ENCODE measurements around the gene KCNQ1.

Gene KCNQ1

DNA sequence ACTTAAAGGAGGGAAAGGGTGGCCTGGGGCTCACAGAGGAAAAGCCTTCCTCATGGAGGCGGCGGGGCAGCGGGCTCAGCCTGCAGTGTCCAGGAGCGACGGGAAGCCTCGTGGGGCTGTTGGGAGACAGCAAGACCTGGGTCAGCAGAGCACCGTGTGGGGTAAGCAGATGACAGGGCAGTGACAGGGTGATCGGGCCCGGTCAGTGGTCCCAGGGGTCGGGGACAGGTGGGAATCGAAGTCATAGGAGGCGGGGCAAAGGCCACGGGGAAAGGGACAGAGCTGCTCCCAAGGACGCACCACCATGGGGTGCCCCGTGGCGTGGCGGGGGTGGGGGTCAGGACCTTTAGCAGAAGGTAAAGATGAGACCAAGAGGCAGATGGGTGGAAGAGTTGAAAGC, 390.9 kb downstream of the KCNQ1 start:
- H3K27ac ChIP-seq (ENCODE audit: low read depth, low read length, severe bottlenecking), result no peak overlapping the region
- no peaks in the 10 kb centered on the region for H3K36me3 ChIP-seq (ENCODE audit: control insufficient read depth, insufficient read depth, low read length)
- H3K4me1 ChIP-seq (ENCODE audit: control insufficient read depth, insufficient read depth, low read length, poor library complexity, severe bottlenecking), result peaks cover 29% of the 10 kb centered on the region
- WGBS, 2 experiments (ENCODE audit: insufficient coverage in 2 of 2), result 86 to 92% methylated on average over 15 to 17 of the region's 17 CpGs
- H3K4me3 ChIP-seq (ENCODE audit: extremely low read depth, insufficient read depth, low read length, poor library complexity, severe bottlenecking), result no peak overlapping the region
- no peaks in the 10 kb centered on the region for H3K9me3 ChIP-seq (ENCODE audit: control insufficient read depth, low read length)

DNA sequence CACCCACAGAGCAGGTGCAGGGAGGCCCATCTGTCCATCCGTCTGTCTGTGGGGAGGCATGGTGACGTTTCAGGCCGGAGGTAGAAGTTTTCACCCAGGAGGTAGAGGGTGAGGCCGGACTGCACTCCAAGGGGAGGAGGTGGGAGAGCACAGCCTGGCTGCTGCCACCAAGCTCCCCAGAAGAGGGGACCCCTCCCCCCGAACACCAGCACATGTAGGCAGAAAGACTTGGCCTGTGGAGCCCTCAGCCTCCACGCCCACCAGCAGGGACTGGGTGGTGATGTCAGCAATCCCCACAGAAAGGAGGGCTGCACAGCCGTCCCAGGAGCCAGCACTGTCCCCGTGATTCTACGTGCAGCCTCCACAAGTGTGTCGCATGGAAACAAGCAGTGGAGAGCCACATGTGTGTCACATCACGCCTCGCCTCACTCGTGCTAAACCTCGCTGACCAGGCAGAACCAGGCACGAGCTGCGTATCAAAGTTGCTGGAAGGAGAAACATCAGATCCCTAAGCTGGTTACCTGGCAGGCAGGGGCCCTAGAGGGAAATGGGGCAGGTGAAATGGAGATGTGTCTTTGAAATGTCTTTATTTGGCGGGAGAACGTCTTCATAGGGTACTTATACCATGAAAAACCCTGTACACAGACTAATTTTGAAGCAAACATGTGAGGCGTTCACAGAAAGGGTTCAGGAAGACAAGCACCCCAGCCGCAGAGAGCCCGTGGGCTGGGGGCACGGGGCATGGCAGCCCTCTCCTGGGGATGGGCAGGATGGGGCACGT, 391.7 kb downstream of the KCNQ1 start:
- no peaks in the 10 kb centered on the region for H3K36me3 ChIP-seq (ENCODE audit: control insufficient read depth, insufficient read depth, low read length)
- no peaks in the 10 kb centered on the region for H3K9me3 ChIP-seq (ENCODE audit: control insufficient read depth, low read length)
- 85 to 89% methylated on average over 16 to 21 of the region's 23 CpGs for WGBS, 2 experiments (ENCODE audit: insufficient coverage in 2 of 2)
- H3K27ac ChIP-seq (ENCODE audit: low read depth, low read length, severe bottlenecking), result no peak overlapping the region
- H3K4me3 ChIP-seq (ENCODE audit: extremely low read depth, insufficient read depth, low read length, poor library complexity, severe bottlenecking), result no peak overlapping the region
- peaks cover 29% of the 10 kb centered on the region for H3K4me1 ChIP-seq (ENCODE audit: control insufficient read depth, insufficient read depth, low read length, poor library complexity, severe bottlenecking)

DNA sequence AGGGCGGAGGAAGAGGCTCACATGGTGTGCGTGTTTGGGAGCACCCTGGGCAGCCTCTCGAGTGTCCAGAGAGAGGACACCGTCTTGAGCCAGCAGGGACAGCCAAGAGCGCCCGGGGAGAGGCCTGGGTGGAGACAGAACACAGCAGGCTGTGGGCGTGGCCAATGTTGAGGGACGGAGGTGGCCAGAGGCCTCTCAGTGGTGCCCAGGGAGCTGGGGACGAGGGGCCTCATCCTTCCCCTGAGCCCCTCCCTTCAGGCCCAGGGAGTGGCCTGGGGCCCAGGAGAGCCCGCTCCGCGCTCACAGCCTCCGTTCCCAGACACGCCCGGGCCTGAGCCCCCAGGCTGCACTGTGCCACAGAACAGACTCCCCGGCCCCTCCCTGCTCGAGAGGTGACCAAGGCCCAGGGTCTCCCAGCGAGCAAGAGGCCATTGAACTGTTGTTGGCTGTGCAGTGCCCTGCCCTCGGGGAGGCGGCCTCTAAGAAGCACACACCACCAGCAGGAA, 392.3 kb downstream of the KCNQ1 start:
- WGBS, 2 experiments (ENCODE audit: insufficient coverage in 2 of 2), result 51 to 61% methylated on average over 18 to 20 of the region's 20 CpGs
- Histone ChIP-seq H3K4me3 (ENCODE audit: extremely low read depth, insufficient read depth, low read length, poor library complexity, severe bottlenecking) (no peak overlapping the region), H3K9me3 (ENCODE audit: control insufficient read depth, low read length) (no peaks in the 10 kb centered on the region), H3K27ac (ENCODE audit: low read depth, low read length, severe bottlenecking) (no peak overlapping the region), H3K36me3 (ENCODE audit: control insufficient read depth, insufficient read depth, low read length) (no peaks in the 10 kb centered on the region), H3K4me1 (ENCODE audit: control insufficient read depth, insufficient read depth, low read length, poor library complexity, severe bottlenecking) (peaks cover 29% of the 10 kb centered on the region)

DNA sequence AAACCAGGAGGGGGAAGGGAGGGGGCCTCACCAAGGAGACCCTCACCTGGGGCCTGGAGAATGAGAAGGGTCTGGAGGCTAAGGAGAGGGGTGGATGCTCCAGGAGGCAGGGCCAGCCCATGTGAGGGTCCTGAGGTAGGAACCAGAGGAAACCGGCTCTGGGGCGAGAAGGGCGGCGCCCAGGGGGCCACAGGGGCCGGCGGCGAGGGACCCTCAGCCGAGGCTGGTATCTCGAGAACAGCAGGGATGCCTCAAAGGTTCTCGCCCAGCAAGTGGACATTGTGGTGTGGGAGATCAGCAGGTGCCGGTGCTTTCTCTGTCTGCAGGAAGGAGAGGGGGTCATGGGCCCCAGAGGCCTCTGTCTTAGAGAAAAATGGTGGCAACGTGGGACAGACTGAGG, 392.8 kb downstream of the KCNQ1 start:
- Histone ChIP-seq H3K36me3 (ENCODE audit: control insufficient read depth, insufficient read depth, low read length) (no peaks in the 10 kb centered on the region), H3K4me1 (ENCODE audit: control insufficient read depth, insufficient read depth, low read length, poor library complexity, severe bottlenecking) (peaks cover 29% of the 10 kb centered on the region), H3K27ac (ENCODE audit: low read depth, low read length, severe bottlenecking) (no peak overlapping the region), H3K9me3 (ENCODE audit: control insufficient read depth, low read length) (no peaks in the 10 kb centered on the region), H3K4me3 (ENCODE audit: extremely low read depth, insufficient read depth, low read length, poor library complexity, severe bottlenecking) (no peak overlapping the region)
- WGBS, 2 experiments (ENCODE audit: insufficient coverage in 2 of 2), result 96% methylated on average over 12 of the region's 12 CpGs

DNA sequence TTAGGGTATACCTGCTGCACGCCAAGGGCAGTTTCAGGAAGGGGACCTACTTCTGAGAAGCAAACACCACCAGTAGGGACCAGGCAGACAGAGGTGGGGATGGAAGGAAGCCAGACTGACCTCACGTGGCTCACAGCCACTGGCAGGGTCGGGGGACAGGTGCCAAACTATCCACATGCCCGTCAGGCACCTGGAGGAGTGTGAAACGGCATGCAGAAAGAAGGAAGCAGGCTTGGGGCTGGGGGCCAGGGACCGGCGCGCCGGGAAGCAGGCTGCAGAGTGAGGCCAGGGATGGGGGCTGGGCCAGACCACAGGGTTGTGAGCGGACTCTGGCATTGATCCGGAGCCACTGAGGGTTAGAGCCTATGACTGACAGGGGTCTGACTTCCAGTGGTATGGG, 393.3 kb downstream of the KCNQ1 start:
- Histone ChIP-seq H3K4me1 (ENCODE audit: control insufficient read depth, insufficient read depth, low read length, poor library complexity, severe bottlenecking) (peaks cover 29% of the 10 kb centered on the region), H3K4me3 (ENCODE audit: extremely low read depth, insufficient read depth, low read length, poor library complexity, severe bottlenecking) (no peak overlapping the region), H3K9me3 (ENCODE audit: control insufficient read depth, low read length) (no peaks in the 10 kb centered on the region), H3K36me3 (ENCODE audit: control insufficient read depth, insufficient read depth, low read length) (no peaks in the 10 kb centered on the region), H3K27ac (ENCODE audit: low read depth, low read length, severe bottlenecking) (no peak overlapping the region)
- WGBS, 2 experiments (ENCODE audit: insufficient coverage in 2 of 2), result 79 to 81% methylated on average over 9 to 11 of the region's 11 CpGs

DNA sequence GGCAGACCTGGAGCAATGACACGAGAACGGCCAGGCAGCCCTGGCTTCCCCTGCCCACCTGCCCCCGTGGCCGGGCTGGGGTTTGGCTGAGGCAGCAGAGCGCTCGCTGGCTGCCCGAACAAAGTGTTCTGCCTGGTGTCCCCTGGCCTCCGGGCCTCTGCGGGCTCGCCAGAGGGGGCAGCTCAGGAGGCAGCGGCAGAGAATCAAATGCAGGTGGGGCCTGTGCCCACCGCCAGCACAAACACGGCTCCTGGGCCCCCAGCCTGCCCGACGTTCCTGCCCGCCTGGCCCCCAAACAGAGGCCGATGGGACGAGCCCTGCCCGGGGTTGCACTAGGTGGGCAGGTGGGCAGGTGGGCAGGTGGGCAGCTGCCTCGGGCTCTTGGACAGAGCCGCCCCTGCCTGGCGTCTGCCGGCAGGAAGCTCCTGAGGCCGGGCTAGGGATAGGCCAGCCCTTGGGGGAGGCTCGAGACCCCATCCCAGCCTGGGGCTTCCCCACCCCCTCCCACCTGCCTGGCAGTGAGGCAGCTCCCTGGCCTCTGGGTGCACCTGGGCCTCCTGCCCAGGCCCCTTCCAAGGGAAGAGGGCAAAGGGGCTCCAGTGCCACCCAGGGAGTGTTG, 394.0 kb downstream of the KCNQ1 start:
- WGBS, 2 experiments (ENCODE audit: insufficient coverage in 2 of 2), result 95% methylated on average over 23 to 25 of the region's 25 CpGs
- H3K4me1 ChIP-seq (ENCODE audit: control insufficient read depth, insufficient read depth, low read length, poor library complexity, severe bottlenecking), result peaks cover 29% of the 10 kb centered on the region
- H3K27ac ChIP-seq (ENCODE audit: low read depth, low read length, severe bottlenecking), result no peak overlapping the region

DNA sequence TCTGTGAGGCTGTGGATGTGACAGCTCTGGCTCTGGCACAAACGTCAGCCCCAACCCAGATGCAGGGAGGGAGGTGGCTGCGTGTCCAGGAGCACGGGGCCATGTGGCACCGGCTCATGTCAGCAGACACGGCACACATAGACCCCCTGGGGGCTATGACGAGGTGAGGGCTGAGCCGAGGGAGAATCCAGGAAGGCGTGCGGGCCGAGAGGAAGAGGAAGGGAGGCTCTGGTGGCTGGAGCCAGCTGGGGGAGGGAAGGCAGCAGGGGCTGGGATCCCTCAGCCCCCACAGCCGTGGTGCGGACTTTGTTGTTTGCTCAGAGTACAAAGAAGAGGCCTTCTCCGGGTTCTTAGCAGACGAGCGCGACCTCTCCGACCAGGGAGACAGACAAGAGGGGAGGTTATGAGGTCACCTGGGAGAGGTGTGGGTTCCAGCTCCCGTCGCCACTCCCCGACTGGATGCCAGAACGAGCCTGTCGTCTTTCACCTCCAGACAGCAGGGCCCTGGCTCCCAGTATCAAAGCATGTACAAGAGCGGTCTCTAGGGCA, 394.7 kb downstream of the KCNQ1 start:
- no peak overlapping the region for H3K4me3 ChIP-seq (ENCODE audit: extremely low read depth, insufficient read depth, low read length, poor library complexity, severe bottlenecking)
- no peaks in the 10 kb centered on the region for H3K36me3 ChIP-seq (ENCODE audit: control insufficient read depth, insufficient read depth, low read length)
- no peak overlapping the region for H3K27ac ChIP-seq (ENCODE audit: low read depth, low read length, severe bottlenecking)
- no peaks in the 10 kb centered on the region for H3K9me3 ChIP-seq (ENCODE audit: control insufficient read depth, low read length)
- peaks cover 24% of the 10 kb centered on the region for H3K4me1 ChIP-seq (ENCODE audit: control insufficient read depth, insufficient read depth, low read length, poor library complexity, severe bottlenecking)
- 82 to 83% methylated on average over 17 to 23 of the region's 23 CpGs for WGBS, 2 experiments (ENCODE audit: insufficient coverage in 2 of 2)

More for the DNA sequence above, 394.0 kb downstream of the KCNQ1 start:
- Histone ChIP-seq H3K9me3 (ENCODE audit: control insufficient read depth, low read length) (no peaks in the 10 kb centered on the region), H3K4me3 (ENCODE audit: extremely low read depth, insufficient read depth, low read length, poor library complexity, severe bottlenecking) (no peak overlapping the region), H3K36me3 (ENCODE audit: control insufficient read depth, insufficient read depth, low read length) (no peaks in the 10 kb centered on the region)

DNA sequence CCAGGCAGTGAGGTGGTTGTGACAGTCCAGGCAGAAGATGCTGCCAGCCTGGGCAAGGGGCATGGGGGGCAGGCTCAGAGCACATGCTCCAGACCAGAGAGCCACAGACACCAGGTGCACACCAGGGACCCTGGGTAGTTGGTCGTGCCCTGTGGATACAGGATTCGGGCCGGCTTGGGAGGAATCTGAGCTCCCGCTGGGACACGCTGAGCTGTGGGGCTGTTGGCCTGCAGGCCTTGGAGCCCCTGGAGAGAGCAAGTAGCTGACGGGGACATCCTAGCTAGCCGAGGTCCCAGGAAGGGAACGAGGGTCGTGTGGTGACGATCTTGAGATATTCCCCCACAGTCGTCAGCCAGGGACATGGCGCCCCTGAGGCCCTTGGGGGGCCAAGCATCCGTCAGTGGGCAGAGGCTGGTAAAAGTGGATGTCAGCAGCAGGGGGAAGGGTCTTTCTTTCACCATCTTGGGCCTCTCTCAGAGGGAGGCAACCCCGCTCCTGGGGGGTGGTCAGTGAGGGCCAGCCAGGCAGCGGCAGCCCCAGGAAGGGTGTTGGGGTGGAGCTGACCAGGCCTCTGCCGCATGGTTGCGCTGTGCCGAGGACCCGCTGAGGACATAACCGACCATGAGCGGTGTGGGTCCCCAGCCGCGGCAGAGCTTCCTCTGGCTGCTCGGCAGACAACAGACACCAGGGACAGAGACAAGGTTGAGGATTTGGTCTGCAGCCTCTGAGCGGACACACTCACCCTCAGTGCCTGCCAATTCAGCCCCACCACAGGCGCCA, 396.8 kb downstream of the KCNQ1 start:
- Histone ChIP-seq H3K9me3 (ENCODE audit: control insufficient read depth, low read length) (no peaks in the 10 kb centered on the region), H3K4me3 (ENCODE audit: extremely low read depth, insufficient read depth, low read length, poor library complexity, severe bottlenecking) (no peak overlapping the region), H3K27ac (ENCODE audit: low read depth, low read length, severe bottlenecking) (no peak overlapping the region), H3K4me1 (ENCODE audit: control insufficient read depth, insufficient read depth, low read length, poor library complexity, severe bottlenecking) (peaks cover 27% of the 10 kb centered on the region), H3K36me3 (ENCODE audit: control insufficient read depth, insufficient read depth, low read length) (no peaks in the 10 kb centered on the region)
- WGBS, 2 experiments (ENCODE audit: insufficient coverage in 2 of 2), result 90 to 91% methylated on average over 24 to 26 of the region's 26 CpGs

DNA sequence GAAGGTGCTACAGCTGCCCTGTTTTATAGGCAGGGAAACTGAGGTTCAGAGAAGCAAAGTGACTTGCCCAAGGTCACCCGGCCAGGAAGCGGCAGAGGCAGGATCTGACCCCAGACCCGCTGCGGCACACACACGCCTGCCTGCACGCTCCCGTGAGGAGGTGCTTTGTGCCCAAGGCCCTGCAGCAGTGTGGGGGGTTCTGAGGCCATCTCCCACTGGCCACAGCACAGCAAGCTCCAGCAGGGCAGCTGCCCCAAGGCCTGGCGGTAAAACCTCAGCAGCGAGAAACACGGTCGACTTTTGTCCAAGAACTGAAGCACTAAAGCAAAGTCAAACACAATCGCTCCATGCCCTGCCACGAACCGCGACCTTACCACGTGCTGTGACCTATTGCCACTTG, 398.1 kb downstream of the KCNQ1 start:
- H3K4me1 ChIP-seq (ENCODE audit: control insufficient read depth, insufficient read depth, low read length, poor library complexity, severe bottlenecking), result peaks cover 23% of the 10 kb centered on the region
- no peak overlapping the region for H3K4me3 ChIP-seq (ENCODE audit: extremely low read depth, insufficient read depth, low read length, poor library complexity, severe bottlenecking)
- H3K36me3 ChIP-seq (ENCODE audit: control insufficient read depth, insufficient read depth, low read length), result no peaks in the 10 kb centered on the region
- 95 to 97% methylated on average over 16 of the region's 16 CpGs for WGBS, 2 experiments (ENCODE audit: insufficient coverage in 2 of 2)
- no peaks in the 10 kb centered on the region for H3K9me3 ChIP-seq (ENCODE audit: control insufficient read depth, low read length)
- H3K27ac ChIP-seq (ENCODE audit: low read depth, low read length, severe bottlenecking), result no peak overlapping the region

DNA sequence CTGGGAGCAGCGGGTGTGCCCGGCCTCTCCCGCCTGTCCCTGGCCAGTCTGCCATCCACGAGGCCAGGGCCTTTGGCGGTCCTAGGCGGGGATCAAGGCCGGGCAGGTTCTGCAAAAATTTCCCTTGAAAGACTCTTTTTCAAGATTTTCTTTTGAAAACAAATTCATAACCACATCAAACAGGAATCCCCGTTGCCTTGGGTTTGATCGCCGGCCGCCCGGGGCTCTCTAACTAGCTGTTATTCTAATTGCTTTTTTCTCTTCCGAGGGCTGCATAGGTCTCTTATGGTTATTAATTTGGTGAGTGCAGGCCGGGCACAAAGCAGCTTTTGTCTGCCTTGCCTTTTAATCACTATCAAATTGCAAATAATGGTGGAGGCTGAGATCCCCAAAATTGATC, 398.7 kb downstream of the KCNQ1 start:
- Histone ChIP-seq H3K9me3 (ENCODE audit: control insufficient read depth, low read length) (no peaks in the 10 kb centered on the region), H3K4me1 (ENCODE audit: control insufficient read depth, insufficient read depth, low read length, poor library complexity, severe bottlenecking) (peaks cover 18% of the 10 kb centered on the region), H3K36me3 (ENCODE audit: control insufficient read depth, insufficient read depth, low read length) (no peaks in the 10 kb centered on the region), H3K27ac (ENCODE audit: low read depth, low read length, severe bottlenecking) (no peak overlapping the region), H3K4me3 (ENCODE audit: extremely low read depth, insufficient read depth, low read length, poor library complexity, severe bottlenecking) (no peak overlapping the region)
- WGBS, 2 experiments (ENCODE audit: insufficient coverage in 2 of 2), result 90 to 94% methylated on average over 7 of the region's 14 CpGs

Data from mesodermal cell (in vitro differentiated cells).